ENCODE results near the gene MAP2K5. TPM values are rescaled to one million over a fixed set of nuclear protein-coding genes. Genes with fewer than 3 reads are reported as not detected.

MAP2K5 gene
- total RNA-seq, 2 donors from 2014 or later = 10.7 to 15.7 TPM

DNA sequence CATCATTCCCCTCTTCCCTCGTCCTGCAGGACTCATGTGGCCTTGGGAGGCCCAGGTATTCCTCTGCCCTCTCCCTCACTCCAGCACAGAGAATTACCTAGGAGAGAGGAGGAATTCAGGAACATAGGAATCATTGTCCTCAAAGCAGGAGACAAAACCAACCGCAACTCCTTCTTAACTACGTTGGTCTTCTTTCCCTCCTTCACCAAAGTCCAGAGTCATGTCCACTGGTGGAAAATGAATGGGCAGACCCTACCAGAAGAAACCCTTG is 227.8 kb downstream of the MAP2K5 start:
- Histone ChIP-seq H3K36me3 (no peaks in the 10 kb centered on the region), H3K4me1 (replicated peaks) (no peaks in the 10 kb centered on the region), H3K4me3 (no peak overlapping the region), H3K27me3 (replicated peaks; ENCODE audit: insufficient read depth) (no peaks in the 10 kb centered on the region), H3K27ac (no peak overlapping the region), H3K9me3 (no peaks in the 10 kb centered on the region)
- intact Hi-C loops (cut with DNase I) = no loop called here
- DNase-seq (ENCODE audit: low spot score) = no peak
- 77% methylated on average over 3 of the region's 3 CpGs for WGBS
- TF ChIP-seq, protein P1, sequence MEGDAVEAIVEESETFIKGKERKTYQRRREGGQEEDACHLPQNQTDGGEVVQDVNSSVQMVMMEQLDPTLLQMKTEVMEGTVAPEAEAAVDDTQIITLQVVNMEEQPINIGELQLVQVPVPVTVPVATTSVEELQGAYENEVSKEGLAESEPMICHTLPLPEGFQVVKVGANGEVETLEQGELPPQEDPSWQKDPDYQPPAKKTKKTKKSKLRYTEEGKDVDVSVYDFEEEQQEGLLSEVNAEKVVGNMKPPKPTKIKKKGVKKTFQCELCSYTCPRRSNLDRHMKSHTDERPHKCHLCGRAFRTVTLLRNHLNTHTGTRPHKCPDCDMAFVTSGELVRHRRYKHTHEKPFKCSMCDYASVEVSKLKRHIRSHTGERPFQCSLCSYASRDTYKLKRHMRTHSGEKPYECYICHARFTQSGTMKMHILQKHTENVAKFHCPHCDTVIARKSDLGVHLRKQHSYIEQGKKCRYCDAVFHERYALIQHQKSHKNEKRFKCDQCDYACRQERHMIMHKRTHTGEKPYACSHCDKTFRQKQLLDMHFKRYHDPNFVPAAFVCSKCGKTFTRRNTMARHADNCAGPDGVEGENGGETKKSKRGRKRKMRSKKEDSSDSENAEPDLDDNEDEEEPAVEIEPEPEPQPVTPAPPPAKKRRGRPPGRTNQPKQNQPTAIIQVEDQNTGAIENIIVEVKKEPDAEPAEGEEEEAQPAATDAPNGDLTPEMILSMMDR (IDR thresholded peaks at IDR 0.05) = no peak
- no peak for TF ChIP-seq POLR2AphosphoS5 (IDR thresholded peaks at IDR 0.05)
- TF ChIP-seq POLR2A (IDR thresholded peaks at IDR 0.05) = no peak

DNA sequence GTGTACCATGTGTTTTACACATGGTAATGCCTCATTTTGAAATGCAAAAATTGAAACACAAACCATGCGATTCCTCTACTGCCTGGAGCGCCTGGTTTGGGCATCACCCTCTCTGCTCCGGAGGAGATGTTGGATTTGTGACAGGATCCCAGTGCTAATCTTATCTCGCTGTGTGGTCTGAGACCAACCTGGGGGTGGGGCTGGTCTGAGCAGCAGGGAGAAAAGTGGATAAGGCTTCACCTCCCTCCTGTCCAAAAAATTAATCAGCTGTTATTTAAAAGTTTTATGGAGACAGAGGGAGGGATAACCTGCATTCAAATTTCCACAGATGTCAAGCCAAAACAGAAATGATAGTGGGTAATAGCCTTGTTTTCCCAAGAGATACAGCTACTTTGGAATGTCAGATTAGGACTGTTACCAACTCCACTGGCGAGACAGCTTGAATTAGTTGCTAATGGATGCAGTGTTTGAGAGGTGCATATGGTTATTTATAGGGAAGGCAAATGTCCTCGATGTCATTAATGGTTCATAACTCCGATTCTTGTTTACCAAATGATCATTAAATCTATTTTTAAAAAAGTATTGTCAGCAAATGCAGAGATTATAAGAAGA is 228.8 kb downstream of the MAP2K5 start:
- H3K9me3 ChIP-seq = no peaks in the 10 kb centered on the region

DNA sequence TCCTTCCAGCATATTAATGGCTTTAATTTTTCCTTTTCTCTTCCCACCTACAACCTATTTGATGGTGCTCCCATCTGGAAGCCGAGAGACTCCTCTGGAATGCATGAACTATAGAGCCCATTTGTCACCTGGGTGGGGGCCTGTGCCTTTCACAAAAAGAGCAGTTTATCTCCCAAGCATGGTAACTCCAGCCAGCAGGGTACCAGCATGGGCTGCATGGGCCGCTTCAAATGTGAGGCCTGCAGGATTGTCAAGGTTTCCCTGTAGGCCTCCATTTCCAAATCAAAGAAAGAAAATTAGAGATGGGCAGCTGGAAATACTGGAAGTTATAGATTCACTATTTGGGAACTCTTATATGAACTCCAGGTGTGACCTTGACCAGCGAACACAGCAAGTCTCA is 232.1 kb downstream of the MAP2K5 start:
- Histone ChIP-seq H3K4me1 (replicated peaks) (no peaks in the 10 kb centered on the region), H3K27ac (no peak overlapping the region), H3K27me3 (replicated peaks; ENCODE audit: insufficient read depth) (no peaks in the 10 kb centered on the region), H3K9me3 (no peaks in the 10 kb centered on the region), H3K4me3 (no peak overlapping the region), H3K36me3 (no peaks in the 10 kb centered on the region)
- intact Hi-C loops (cut with DNase I) = no loop called here
- no peak for TF ChIP-seq POLR2A (IDR thresholded peaks at IDR 0.05)
- no peak for TF ChIP-seq POLR2AphosphoS5 (IDR thresholded peaks at IDR 0.05)
- TF ChIP-seq, protein P1 (IDR thresholded peaks at IDR 0.05) = no peak
- 98% methylated on average over 3 of the region's 3 CpGs for WGBS
- no peak for DNase-seq (ENCODE audit: low spot score)

More for the DNA sequence above, 228.8 kb downstream of the MAP2K5 start:
- Histone ChIP-seq H3K36me3 (no peaks in the 10 kb centered on the region), H3K4me3 (no peak overlapping the region), H3K27me3 (replicated peaks; ENCODE audit: insufficient read depth) (no peaks in the 10 kb centered on the region), H3K4me1 (replicated peaks) (no peaks in the 10 kb centered on the region), H3K27ac (no peak overlapping the region)
- intact Hi-C loops (cut with DNase I) = no loop called here
- no peak for DNase-seq (ENCODE audit: low spot score)
- WGBS = 76% methylated on average over 7 of the region's 7 CpGs
- TF ChIP-seq POLR2AphosphoS5 (IDR thresholded peaks at IDR 0.05) = no peak
- TF ChIP-seq, protein P1 (IDR thresholded peaks at IDR 0.05) = no peak
- TF ChIP-seq POLR2A (IDR thresholded peaks at IDR 0.05) = no peak

- no peaks in the 10 kb centered on the region for H3K9me3 ChIP-seq
- no peak overlapping the region for H3K4me3 ChIP-seq
- no peak for DNase-seq (ENCODE audit: low spot score)
- WGBS = 82% methylated on average over 2 of the region's 2 CpGs
- H3K27ac ChIP-seq = no peak overlapping the region
- no peaks in the 10 kb centered on the region for H3K36me3 ChIP-seq
- H3K4me1 ChIP-seq (replicated peaks) = no peaks in the 10 kb centered on the region
- intact Hi-C loops (cut with DNase I) = no loop called here
- TF ChIP-seq POLR2AphosphoS5 (IDR thresholded peaks at IDR 0.05) (no peak), POLR2A (IDR thresholded peaks at IDR 0.05) (no peak)
- TF ChIP-seq, protein P1 (IDR thresholded peaks at IDR 0.05) = no peak
- no peaks in the 10 kb centered on the region for H3K27me3 ChIP-seq (replicated peaks; ENCODE audit: insufficient read depth)
Observed at GRCh38 chr15:67775250-67775649, 232.7 kb downstream of the MAP2K5 start.

DNA sequence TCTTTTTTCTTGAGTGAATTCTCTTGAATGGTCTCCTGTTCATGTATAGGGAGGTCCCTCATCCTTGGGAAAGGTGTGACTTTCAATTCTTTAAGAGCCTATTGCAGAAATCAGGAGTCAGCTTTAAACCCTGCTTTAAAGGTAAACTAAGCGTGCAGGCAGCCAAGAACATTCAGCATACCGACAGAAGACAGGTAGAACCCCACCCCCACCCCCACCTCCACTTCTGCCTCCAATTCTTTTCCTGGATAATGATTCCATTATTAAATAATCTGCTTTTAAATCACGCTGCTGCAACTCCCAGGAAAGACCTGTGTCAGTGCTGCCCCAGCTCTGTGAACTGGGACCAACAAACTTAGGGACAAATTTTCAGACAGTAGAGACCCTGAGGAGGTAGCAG is 233.5 kb downstream of the MAP2K5 start:
- Histone ChIP-seq H3K4me1 (replicated peaks) (no peaks in the 10 kb centered on the region), H3K4me3 (no peak overlapping the region), H3K27me3 (replicated peaks; ENCODE audit: insufficient read depth) (no peaks in the 10 kb centered on the region), H3K27ac (no peak overlapping the region), H3K9me3 (no peaks in the 10 kb centered on the region), H3K36me3 (no peaks in the 10 kb centered on the region)
- no peak for DNase-seq (ENCODE audit: low spot score)
- intact Hi-C loops (cut with DNase I) = no loop called here
- 84% methylated on average over 3 of the region's 3 CpGs for WGBS
- no peak for TF ChIP-seq POLR2A (IDR thresholded peaks at IDR 0.05)
- no peak for TF ChIP-seq POLR2AphosphoS5 (IDR thresholded peaks at IDR 0.05)
- TF ChIP-seq, protein P1 (IDR thresholded peaks at IDR 0.05) = no peak
